ENCODE measurements around the gene ZNF132. TPM values are rescaled to one million over a fixed set of nuclear protein-coding genes. Genes with fewer than 3 reads are reported as not detected.
"Not testable (repeated sequence)": the region's sequence is repeated elsewhere in the genome, so short reads cannot be mapped to it uniquely, and the experiment has no call there.

The ZNF132 gene
- total RNA-seq, 1 donor from 2014 or later = 1.2 TPM

DNA sequence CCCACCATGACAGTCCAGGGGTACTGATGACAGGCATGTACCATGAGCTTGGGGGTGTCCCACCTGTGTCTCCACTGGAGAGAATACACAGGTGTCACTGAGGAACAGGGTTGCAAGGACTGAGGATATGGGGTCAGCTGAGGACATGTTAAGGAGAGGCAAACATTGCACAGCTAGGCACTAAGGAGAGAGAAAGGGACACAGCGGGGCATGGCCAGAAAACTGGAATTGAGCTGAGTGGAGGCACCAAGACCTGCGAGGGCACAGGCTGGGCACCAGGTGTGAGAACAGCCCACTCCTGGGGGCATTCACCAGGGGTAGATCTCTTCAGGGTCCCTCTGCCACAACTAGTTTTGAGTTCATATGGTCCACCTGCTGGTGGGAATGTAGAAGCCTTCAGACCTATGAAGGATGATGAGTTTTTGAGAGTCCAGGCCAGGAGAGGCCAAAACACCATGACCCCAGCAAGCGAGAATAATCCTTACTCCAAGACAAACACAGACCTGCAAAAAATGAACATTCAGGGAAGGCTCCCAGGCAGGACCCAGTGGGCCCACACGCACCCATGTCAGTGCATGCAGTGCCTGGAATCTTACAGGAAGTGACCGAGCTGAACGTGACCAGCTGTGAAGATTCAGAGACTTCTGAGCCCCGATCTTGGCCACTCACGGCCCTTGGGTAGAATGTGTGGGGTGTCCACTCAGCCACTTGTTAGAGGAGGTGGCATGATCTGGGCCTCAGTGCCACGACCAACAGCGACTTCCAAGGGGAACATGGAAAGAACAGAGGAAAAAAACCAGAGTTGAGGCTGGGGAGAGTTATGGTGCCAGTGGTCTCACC, 32.9 kb downstream of the ZNF132 start:
- TF ChIP-seq, protein P1, sequence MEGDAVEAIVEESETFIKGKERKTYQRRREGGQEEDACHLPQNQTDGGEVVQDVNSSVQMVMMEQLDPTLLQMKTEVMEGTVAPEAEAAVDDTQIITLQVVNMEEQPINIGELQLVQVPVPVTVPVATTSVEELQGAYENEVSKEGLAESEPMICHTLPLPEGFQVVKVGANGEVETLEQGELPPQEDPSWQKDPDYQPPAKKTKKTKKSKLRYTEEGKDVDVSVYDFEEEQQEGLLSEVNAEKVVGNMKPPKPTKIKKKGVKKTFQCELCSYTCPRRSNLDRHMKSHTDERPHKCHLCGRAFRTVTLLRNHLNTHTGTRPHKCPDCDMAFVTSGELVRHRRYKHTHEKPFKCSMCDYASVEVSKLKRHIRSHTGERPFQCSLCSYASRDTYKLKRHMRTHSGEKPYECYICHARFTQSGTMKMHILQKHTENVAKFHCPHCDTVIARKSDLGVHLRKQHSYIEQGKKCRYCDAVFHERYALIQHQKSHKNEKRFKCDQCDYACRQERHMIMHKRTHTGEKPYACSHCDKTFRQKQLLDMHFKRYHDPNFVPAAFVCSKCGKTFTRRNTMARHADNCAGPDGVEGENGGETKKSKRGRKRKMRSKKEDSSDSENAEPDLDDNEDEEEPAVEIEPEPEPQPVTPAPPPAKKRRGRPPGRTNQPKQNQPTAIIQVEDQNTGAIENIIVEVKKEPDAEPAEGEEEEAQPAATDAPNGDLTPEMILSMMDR (IDR thresholded peaks at IDR 0.05; ENCODE audit: unreplicated experiment) = peak; percentile 39
- Mint-ChIP-seq H3K4me1 (ENCODE audit: unreplicated experiment) (peaks cover 15% of the 10 kb centered on the region), H3K4me3 (ENCODE audit: unreplicated experiment) (peak overlapping the region; percentile 95), H3K27ac (ENCODE audit: unreplicated experiment) (peak overlapping the region; percentile 20), H3K36me3 (ENCODE audit: low read depth, unreplicated experiment) (peaks cover 12% of the 10 kb centered on the region), H3K27me3 (ENCODE audit: unreplicated experiment) (peaks cover 17% of the 10 kb centered on the region), H3K9me3 (ENCODE audit: unreplicated experiment) (no peaks in the 10 kb centered on the region)
- no peak for DNase-seq (ENCODE audit: low spot score)

DNA sequence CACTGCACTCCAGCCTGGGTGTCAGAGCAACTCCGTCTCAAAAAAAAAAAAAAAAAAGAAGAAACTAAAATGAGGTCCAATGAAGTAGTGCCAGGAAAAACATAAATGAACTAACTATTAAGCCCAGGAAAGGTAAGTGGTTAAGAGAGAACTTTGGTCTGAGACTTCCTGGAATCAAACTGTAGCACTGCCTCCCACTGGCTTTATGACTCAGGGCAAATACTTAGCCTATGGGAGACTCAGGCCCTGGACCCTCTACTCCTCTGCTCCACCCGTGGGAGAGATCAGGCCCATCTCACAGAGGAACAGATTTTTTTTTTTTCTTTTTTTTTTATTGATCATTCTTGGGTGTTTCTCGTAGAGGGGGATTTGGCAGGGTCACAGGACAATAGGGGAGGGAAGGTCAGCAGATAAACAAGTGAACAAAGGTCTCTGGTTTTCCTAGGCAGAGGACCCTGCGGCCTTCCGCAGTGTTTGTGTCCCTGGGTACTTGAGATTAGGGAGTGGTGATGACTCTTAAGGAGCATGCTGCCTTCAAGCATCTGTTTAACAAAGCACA, 36.0 kb downstream of the ZNF132 start:
- not testable (repeated sequence) for H3K27ac Mint-ChIP-seq (ENCODE audit: unreplicated experiment); H3K36me3 Mint-ChIP-seq (ENCODE audit: low read depth, unreplicated experiment); DNase-seq (ENCODE audit: low spot score); H3K9me3 Mint-ChIP-seq (ENCODE audit: unreplicated experiment); H3K27me3 Mint-ChIP-seq (ENCODE audit: unreplicated experiment); H3K4me3 Mint-ChIP-seq (ENCODE audit: unreplicated experiment)
- H3K4me1 Mint-ChIP-seq (ENCODE audit: unreplicated experiment) = peaks cover 12% of the 10 kb centered on the region

DNA sequence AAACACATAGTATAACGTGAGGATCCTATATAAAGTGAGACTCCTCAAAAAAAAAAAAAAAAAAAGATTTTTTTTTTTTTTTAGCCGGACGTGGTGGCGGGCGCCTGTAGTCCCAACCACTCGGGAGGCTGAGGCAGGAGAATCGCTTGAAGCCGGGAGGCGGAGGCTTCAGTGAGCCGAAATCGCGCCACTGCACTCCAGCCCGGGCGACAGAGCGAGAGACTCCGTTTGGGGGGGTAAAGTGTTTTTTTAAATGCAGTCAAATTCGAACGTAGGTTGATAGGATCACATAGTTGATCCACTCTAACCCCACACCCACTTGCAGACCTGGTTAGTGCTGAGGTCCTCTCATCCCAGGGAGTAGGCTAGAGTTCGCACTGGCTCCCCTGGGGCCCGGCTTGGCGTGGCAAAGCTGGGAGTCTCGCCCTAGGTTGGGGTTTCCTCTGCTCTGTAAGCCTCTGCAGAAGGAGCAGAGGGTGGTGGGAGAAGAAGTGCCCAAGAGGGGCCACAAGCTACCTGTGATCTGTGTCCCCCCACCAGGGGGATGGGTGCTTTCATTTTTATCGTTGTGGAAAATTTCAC, 38.0 kb downstream of the ZNF132 start:
- no peaks in the 10 kb centered on the region for H3K9me3 Mint-ChIP-seq (ENCODE audit: unreplicated experiment)
- TF ChIP-seq, protein P1 (IDR thresholded peaks at IDR 0.05; ENCODE audit: unreplicated experiment) = no peak
- H3K4me3 Mint-ChIP-seq (ENCODE audit: unreplicated experiment) = peak overlapping the region; percentile 37
- H3K27ac Mint-ChIP-seq (ENCODE audit: unreplicated experiment) = no peak overlapping the region
- peaks cover 5% of the 10 kb centered on the region for H3K36me3 Mint-ChIP-seq (ENCODE audit: low read depth, unreplicated experiment)
- H3K4me1 Mint-ChIP-seq (ENCODE audit: unreplicated experiment) = peaks cover 4% of the 10 kb centered on the region
- no peak for DNase-seq (ENCODE audit: low spot score)
- H3K27me3 Mint-ChIP-seq (ENCODE audit: unreplicated experiment) = peaks cover 6% of the 10 kb centered on the region

DNA sequence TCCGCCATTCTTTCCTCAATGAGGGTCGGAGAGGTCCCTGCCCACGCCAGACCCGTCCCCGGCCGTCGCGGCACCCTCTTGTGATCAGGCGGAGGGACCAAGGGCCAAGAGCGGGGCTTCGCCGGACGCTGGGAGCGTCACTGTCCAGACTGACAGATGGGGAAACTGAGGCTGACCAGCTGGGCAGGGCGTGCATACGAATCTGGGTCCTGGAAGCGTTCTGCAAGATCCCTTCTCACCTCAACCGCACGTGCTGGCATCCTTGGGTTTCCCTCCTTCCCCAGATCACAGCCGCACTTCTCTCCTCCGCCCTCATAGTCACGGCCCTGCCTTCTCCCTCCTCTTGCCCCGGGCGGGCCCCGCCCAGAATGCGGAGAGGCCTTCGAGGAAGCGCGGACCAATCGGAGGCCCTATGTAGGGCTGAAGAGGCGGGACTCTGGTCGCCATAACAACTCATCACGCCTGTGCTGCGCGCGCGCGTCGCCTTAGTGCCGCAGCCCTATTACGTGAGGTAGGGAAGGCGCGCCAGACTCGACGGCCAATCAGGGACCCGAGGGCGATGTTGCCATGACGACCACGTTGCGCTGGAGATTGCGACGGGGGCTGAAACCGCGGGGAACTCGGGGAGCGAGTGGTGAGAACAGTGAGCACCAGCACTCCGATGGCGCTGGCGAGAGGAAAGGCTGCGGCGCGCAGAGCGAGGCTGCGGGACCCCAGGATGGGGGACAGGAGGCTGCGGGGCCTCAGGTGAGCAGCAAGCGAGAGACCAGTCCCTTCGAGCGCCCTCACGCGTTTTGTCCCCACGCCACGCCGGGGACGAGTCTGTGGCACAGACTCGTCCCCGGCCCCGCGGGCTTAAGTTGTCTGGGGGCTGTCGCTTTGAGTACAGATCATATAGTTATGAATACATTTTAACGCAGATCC, 38.8 kb downstream of the ZNF132 start:
- no peaks in the 10 kb centered on the region for H3K36me3 Mint-ChIP-seq (ENCODE audit: low read depth, unreplicated experiment)
- peaks cover 4% of the 10 kb centered on the region for H3K4me1 Mint-ChIP-seq (ENCODE audit: unreplicated experiment)
- H3K27me3 Mint-ChIP-seq (ENCODE audit: unreplicated experiment) = peaks cover 6% of the 10 kb centered on the region
- H3K27ac Mint-ChIP-seq (ENCODE audit: unreplicated experiment) = peak overlapping the region; percentile 85
- no peaks in the 10 kb centered on the region for H3K9me3 Mint-ChIP-seq (ENCODE audit: unreplicated experiment)
- H3K4me3 Mint-ChIP-seq (ENCODE audit: unreplicated experiment) = peak overlapping the region; percentile 92
- DNase-seq (ENCODE audit: low spot score) = peak; percentile 98
- TF ChIP-seq, protein P1 (IDR thresholded peaks at IDR 0.05; ENCODE audit: unreplicated experiment) = no peak

DNA sequence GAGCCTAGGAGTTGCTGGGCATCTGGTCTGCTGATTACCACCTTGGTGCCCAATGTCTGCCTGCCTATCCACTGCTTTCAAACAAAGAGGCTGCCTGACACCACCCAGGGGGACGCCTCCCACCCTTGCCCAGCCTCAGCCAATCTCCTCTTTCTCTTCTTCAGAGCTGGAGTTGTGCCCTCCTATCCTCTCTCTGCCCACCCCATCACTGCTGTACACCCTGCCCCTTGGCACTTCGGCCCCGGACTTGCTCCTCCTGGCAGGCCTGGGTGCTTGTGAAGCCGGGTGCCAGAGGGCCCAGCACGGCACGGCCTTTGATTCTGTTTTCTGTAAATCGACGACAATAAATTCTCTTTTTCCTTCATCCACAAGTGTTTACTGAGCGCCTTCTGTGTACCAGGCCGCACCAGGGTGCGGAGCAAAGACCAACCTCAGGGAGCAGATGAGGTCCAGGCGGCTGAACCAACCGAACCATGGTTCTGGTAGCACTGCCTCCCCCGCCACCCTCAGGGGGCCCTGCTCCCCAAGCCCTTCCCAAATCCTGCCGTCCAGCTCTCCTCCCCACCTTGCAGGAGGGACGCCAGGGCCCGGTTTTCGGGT, 39.5 kb downstream of the ZNF132 start:
- H3K27ac Mint-ChIP-seq (ENCODE audit: unreplicated experiment) = no peak overlapping the region
- no peaks in the 10 kb centered on the region for H3K9me3 Mint-ChIP-seq (ENCODE audit: unreplicated experiment)
- H3K4me3 Mint-ChIP-seq (ENCODE audit: unreplicated experiment) = peak overlapping the region; percentile 92
- no peaks in the 10 kb centered on the region for H3K36me3 Mint-ChIP-seq (ENCODE audit: low read depth, unreplicated experiment)
- peaks cover 4% of the 10 kb centered on the region for H3K4me1 Mint-ChIP-seq (ENCODE audit: unreplicated experiment)
- H3K27me3 Mint-ChIP-seq (ENCODE audit: unreplicated experiment) = peaks cover 6% of the 10 kb centered on the region
- no peak for DNase-seq (ENCODE audit: low spot score)
- TF ChIP-seq, protein P1 (IDR thresholded peaks at IDR 0.05; ENCODE audit: unreplicated experiment) = no peak

All from endothelial cell (in vitro differentiated cells).